CD4-positive, alpha-beta T cell (primary cell): ENCODE measurements around the gene KCNA10. TPM values are rescaled to one million over a fixed set of nuclear protein-coding genes. Genes with fewer than 3 reads are reported as not detected.

ENCODE experiments used
- ATAC-seq: fragments of 200-7000 bp; cut with Tn5 transposase; one replicate; pipeline ENCODE4 v1.10.0; 2022; ENCODE audit warnings: mild to moderate bottlenecking; ENCODE audit not compliant: poor library complexity
- CTCF ChIA-PET: fragments of 350-600 bp; sonication (Branson Sonifier 250); formaldehyde crosslinking; loops from one replicate; lab custom pipeline; 2021; ENCODE audit warnings: antibody characterized with exemption, inconsistent platforms; lab: Charles Lee
- POLR2A ChIA-PET: fragments of 350-600 bp; sonication (Branson Sonifier 250); formaldehyde crosslinking; loops from one replicate; lab custom pipeline; 2021; ENCODE audit warnings: antibody characterized with exemption, inconsistent platforms; lab: Charles Lee
- DNase-seq, 14 experiments: peaks; one replicate each; pipeline ENCODE4 v3.0.0-alpha.2; 2013 to 2020; ENCODE audit warnings: mixed read lengths in 2 of 14
- H3K27ac ChIP-seq, 2 donors: one replicate each; pipeline versions ENCODE4 v1.5.1 to v1.7.0; 2013; ENCODE audit warnings: low read length in 2 of 2, low read depth in 1 of 2, mild to moderate bottlenecking in 1 of 2
- H3K27me3 ChIP-seq, 2 experiments: 1 replicate in 1 of 2; 2 replicates in 1 of 2; pipeline versions ENCODE4 v1.6.1 to v1.7.0; 2013; ENCODE audit warnings: low read length in 2 of 2, control low read depth in 1 of 2, mild to moderate bottlenecking in 1 of 2, moderate library complexity in 1 of 2; ENCODE audit not compliant: insufficient read depth in 2 of 2, control insufficient read depth in 1 of 2
- H3K36me3 ChIP-seq: one replicate; pipeline ENCODE4 v1.6.1; 2013; ENCODE audit warnings: low read length, control low read depth; ENCODE audit not compliant: insufficient read depth
- H3K4me1 ChIP-seq: one replicate; pipeline ENCODE4 v1.6.1; 2013; ENCODE audit warnings: low read length, control low read depth; ENCODE audit not compliant: insufficient read depth
- H3K4me3 ChIP-seq: one replicate; pipeline ENCODE4 v1.5.1; 2013; ENCODE audit warnings: mild to moderate bottlenecking, low read length, moderate library complexity
- H3K9me3 ChIP-seq, 2 experiments: 1 replicate in 1 of 2; 2 replicates in 1 of 2; pipeline versions ENCODE4 v1.6.1 to v1.7.0; 2013; ENCODE audit warnings: low read length in 2 of 2, mild to moderate bottlenecking in 2 of 2, control low read depth in 1 of 2, moderate library complexity in 1 of 2; ENCODE audit not compliant: control insufficient read depth in 1 of 2, insufficient read depth in 1 of 2
- H3K27ac Mint-ChIP-seq: one replicate; pipeline ENCODE4 v1.8.0; 2020; ENCODE audit warnings: mixed read lengths
- H3K27me3 Mint-ChIP-seq: one replicate; pipeline ENCODE4 v1.8.0; 2021; ENCODE audit warnings: mixed read lengths
- H3K36me3 Mint-ChIP-seq: one replicate; pipeline ENCODE4 v1.8.0; 2021; ENCODE audit warnings: low read depth, mixed read lengths
- H3K4me1 Mint-ChIP-seq: one replicate; pipeline ENCODE4 v1.8.0; 2021; ENCODE audit warnings: low read depth, mixed read lengths
- H3K4me3 Mint-ChIP-seq: one replicate; pipeline ENCODE4 v1.8.0; 2020; ENCODE audit warnings: mild to moderate bottlenecking, mixed read lengths
- H3K9me3 Mint-ChIP-seq: one replicate; pipeline ENCODE4 v1.8.0; 2020; ENCODE audit warnings: mixed read lengths
- CTCF ChIP-seq: fragments of 200-600 bp; IDR thresholded peaks from one replicate; pipeline ENCODE4 v1.8.0; 2022; ENCODE audit warnings: antibody characterized with exemption, mild to moderate bottlenecking
- intact Hi-C, 2 experiments: fragments of 100-400 bp; cut with DNase I in 1 of 2; cut with micrococcal nuclease in 1 of 2; formaldehyde crosslinking; loops; one replicate each; pipeline versions ENCODE4 v1.15.1 to v1.9.0; 2023 to 2025; cut with DNase I, micrococcal nuclease
- total RNA-seq, 174 experiments: library from RNA in 2 of 174; stranded (reverse) in 2 of 174; gene quantifications; one replicate each; pipeline ENCODE4 v1.2.3 and lab custom pipeline; 2021 to 2026

Gene KCNA10
- total RNA-seq, 2 experiments from 2014 or later: not detected

GRCh38 chr1:110494522-110495406 is 24.2 kb downstream of the KCNA10 start:
- Histone ChIP-seq H3K27me3 (no peaks in the 10 kb centered on the region), H3K4me3 (no peak overlapping the region), H3K9me3 (no peaks in the 10 kb centered on the region), H3K27ac (no peak overlapping the region), H3K36me3 (no peaks in the 10 kb centered on the region), H3K4me1 (no peaks in the 10 kb centered on the region)
- ChIA-PET POLR2A (interaction anchor here (1.1 kb wide), 2 partner anchors 285 to 291 kb away, joined by 4 read pairs; partner anchors contain the start of gene KCNC4), CTCF (interaction anchor here (1.3 to 1.9 kb wide), 4 partner anchors 16 to 292 kb away, joined by 3 to 12 read pairs (median 8); no protein-coding TSS in a partner anchor)
- H3K4me3 Mint-ChIP-seq: no peak overlapping the region
- no peaks in the 10 kb centered on the region for H3K36me3 Mint-ChIP-seq
- intact Hi-C loops: loop anchor here in 1 of 2 experiments (5.0 to 10.0 kb wide), 2 partner anchors 82 to 290 kb away; no protein-coding TSS in a partner anchor
- H3K27me3 Mint-ChIP-seq: no peaks in the 10 kb centered on the region
- TF ChIP-seq CTCF: no peak
- H3K4me1 Mint-ChIP-seq: no peaks in the 10 kb centered on the region
- H3K9me3 Mint-ChIP-seq: no peaks in the 10 kb centered on the region
- ATAC-seq (no peak), DNase-seq (no peak)
- no peak overlapping the region for H3K27ac Mint-ChIP-seq

- no peaks in the 10 kb centered on the region for H3K4me1 ChIP-seq
- no peak overlapping the region for H3K4me3 ChIP-seq
- POLR2A ChIA-PET: no interaction called here
- no peak for TF ChIP-seq CTCF
- no peaks in the 10 kb centered on the region for H3K36me3 Mint-ChIP-seq
- CTCF ChIA-PET: no interaction called here
- H3K4me3 Mint-ChIP-seq: no peak overlapping the region
- H3K9me3 Mint-ChIP-seq: no peaks in the 10 kb centered on the region
- no peaks in the 10 kb centered on the region for H3K36me3 ChIP-seq
- H3K4me1 Mint-ChIP-seq: no peaks in the 10 kb centered on the region
- no peak overlapping the region for H3K27ac ChIP-seq
- ATAC-seq (no peak), DNase-seq (no peak)
- intact Hi-C loops: loop anchor here in 1 of 2 experiments (10.0 kb wide), 1 partner anchor 289 kb away; no protein-coding TSS in a partner anchor
- H3K27me3 ChIP-seq: no peaks in the 10 kb centered on the region
- no peaks in the 10 kb centered on the region for H3K27me3 Mint-ChIP-seq
- no peak overlapping the region for H3K27ac Mint-ChIP-seq
- no peaks in the 10 kb centered on the region for H3K9me3 ChIP-seq
Observed at GRCh38 chr1:110494036-110494435, 24.9 kb downstream of the KCNA10 start.

GRCh38 chr1:110493059-110493699 is 25.8 kb downstream of the KCNA10 start:
- intact Hi-C loops: loop anchor here in 1 of 2 experiments (10.0 kb wide), 1 partner anchor 288 kb away; no protein-coding TSS in a partner anchor
- Mint-ChIP-seq H3K4me3 (no peak overlapping the region), H3K4me1 (no peaks in the 10 kb centered on the region), H3K36me3 (no peaks in the 10 kb centered on the region), H3K27ac (no peak overlapping the region), H3K9me3 (no peaks in the 10 kb centered on the region), H3K27me3 (no peaks in the 10 kb centered on the region)
- ATAC-seq (no peak), DNase-seq (no peak)
- Histone ChIP-seq H3K27ac (no peak overlapping the region), H3K36me3 (no peaks in the 10 kb centered on the region), H3K4me3 (no peak overlapping the region), H3K4me1 (no peaks in the 10 kb centered on the region), H3K9me3 (no peaks in the 10 kb centered on the region), H3K27me3 (no peaks in the 10 kb centered on the region)
- ChIA-PET POLR2A (no interaction called here), CTCF (no interaction called here)
- TF ChIP-seq CTCF: no peak
